Liver (tissue), 9 donors: ENCODE data around the gene ZFYVE1. TPM values are rescaled to one million over a fixed set of nuclear protein-coding genes. Genes with fewer than 3 reads are reported as not detected.

Experiments used
- DNase-seq: peaks from one replicate; pipeline ENCODE4 v3.0.0-alpha.2; 2017; ENCODE audit warnings: low spot score
- H3K27ac ChIP-seq, 2 donors: one replicate each; pipeline ENCODE4 v1.7.0; 2013; ENCODE audit warnings: inconsistent platforms in 2 of 2, low read length in 2 of 2, control low read depth in 1 of 2, low read depth in 1 of 2, mild to moderate bottlenecking in 1 of 2
- H3K27me3 ChIP-seq, 4 donors: one replicate each; pipeline versions ENCODE4 v1.6.1 to v1.7.0; 2013; ENCODE audit warnings: low read length in 3 of 4, inconsistent platforms in 1 of 4, mild to moderate bottlenecking in 1 of 4, moderate library complexity in 1 of 4; ENCODE audit not compliant: control insufficient read depth in 4 of 4, insufficient read depth in 4 of 4
- H3K36me3 ChIP-seq, 4 donors: one replicate each; pipeline versions ENCODE4 v1.6.1 to v1.7.0; 2013; ENCODE audit warnings: low read length in 3 of 4, mild to moderate bottlenecking in 3 of 4, low read depth in 1 of 4, moderate library complexity in 1 of 4; ENCODE audit not compliant: control insufficient read depth in 4 of 4, insufficient read depth in 3 of 4
- H3K4me1 ChIP-seq, 4 donors: one replicate each; pipeline versions ENCODE4 v1.6.1 to v1.7.0; 2013; ENCODE audit warnings: low read length in 3 of 4, mild to moderate bottlenecking in 3 of 4, moderate library complexity in 1 of 4; ENCODE audit not compliant: control insufficient read depth in 4 of 4, insufficient read depth in 4 of 4
- H3K4me3 ChIP-seq, 3 donors: one replicate each; pipeline versions ENCODE4 v1.6.1 to v1.7.0; 2013; ENCODE audit warnings: low read length in 3 of 3, control low read depth in 1 of 3, low read depth in 1 of 3, mild to moderate bottlenecking in 1 of 3
- H3K9ac ChIP-seq, 2 donors: one replicate each; pipeline ENCODE4 v1.7.0; 2013; ENCODE audit warnings: low read length in 2 of 2, mild to moderate bottlenecking in 2 of 2, moderate library complexity in 2 of 2, control low read depth in 1 of 2, low read depth in 1 of 2
- H3K9me3 ChIP-seq, 4 donors: one replicate each; pipeline versions ENCODE4 v1.6.1 to v1.7.0; 2013; ENCODE audit warnings: low read length in 3 of 4; ENCODE audit not compliant: control insufficient read depth in 4 of 4
- EGR1 ChIP-seq, 2 donors: IDR thresholded peaks; 2 replicates each; pipeline ENCODE4 v1.6.1; 2016 to 2018; ENCODE audit warnings: antibody characterized with exemption in 2 of 2, low read depth in 2 of 2
- FOXA1 ChIP-seq: IDR thresholded peaks from 2 replicates; pipeline ENCODE4 v1.6.1; 2016; ENCODE audit warnings: antibody characterized with exemption
- FOXA2 ChIP-seq: IDR thresholded peaks from 2 replicates; pipeline ENCODE4 v1.6.1; 2016; ENCODE audit warnings: antibody characterized with exemption
- GABPA ChIP-seq, 2 donors: IDR thresholded peaks in 1 of 2; conservative IDR thresholded peaks in 1 of 2; 2 replicates each; pipeline ENCODE4 v1.6.1; 2016; ENCODE audit warnings: antibody characterized with exemption in 2 of 2, mild to moderate bottlenecking in 1 of 2, moderate library complexity in 1 of 2
- HNF4A ChIP-seq, 2 donors: conservative IDR thresholded peaks; 2 replicates each; pipeline ENCODE4 v1.6.1; 2016; ENCODE audit warnings: antibody characterized with exemption in 2 of 2, mild to moderate bottlenecking in 2 of 2
- HNF4G ChIP-seq: IDR thresholded peaks from 2 replicates; pipeline ENCODE4 v1.6.1; 2016; ENCODE audit warnings: antibody characterized with exemption
- JUND ChIP-seq, 2 donors: IDR thresholded peaks; 2 replicates each; pipeline ENCODE4 v1.6.1; 2016; ENCODE audit warnings: antibody characterized with exemption in 2 of 2
- NR2F2 ChIP-seq: IDR thresholded peaks from 2 replicates; pipeline ENCODE4 v1.6.1; 2016; ENCODE audit warnings: antibody characterized with exemption
- RAD21 ChIP-seq, 2 donors: IDR thresholded peaks; 2 replicates each; pipeline ENCODE4 v1.6.1; 2016; ENCODE audit warnings: antibody characterized with exemption in 2 of 2, mild to moderate bottlenecking in 2 of 2
- RXRA ChIP-seq, 2 donors: IDR thresholded peaks; 2 replicates each; pipeline ENCODE4 v1.6.1; 2017 to 2018; ENCODE audit warnings: antibody characterized with exemption in 2 of 2, mild to moderate bottlenecking in 1 of 2
- SP1 ChIP-seq: IDR thresholded peaks from 2 replicates; pipeline ENCODE4 v1.6.1; 2018; ENCODE audit warnings: antibody characterized with exemption, mild to moderate bottlenecking
- TAF1 ChIP-seq: conservative IDR thresholded peaks from 2 replicates; pipeline ENCODE4 v1.6.1; 2016; ENCODE audit warnings: antibody characterized with exemption, mild to moderate bottlenecking
- YY1 ChIP-seq: IDR thresholded peaks from 2 replicates; pipeline ENCODE4 v1.6.1; 2016; ENCODE audit warnings: antibody characterized with exemption, mild to moderate bottlenecking
- WGBS: extraction: QIAGEN DNeasy Blood & Tissue Kit; methylation state at CpG from one replicate; pipeline ENCODE4 v1.1.7; 2013; 5-methylcytosine and 5-hydroxymethylcytosine counted together
- polyA plus RNA-seq, 2 donors: library from polyadenylated mRNA; stranded (reverse) in 1 of 2; unstranded in 1 of 2; fragments of 200-250 nt in 1 of 2; fragments of >200 nt in 1 of 2; fragmentation: Nextera tagmentation in 1 of 2; extraction: Ambion mirVana in 1 of 2; gene quantifications; one replicate each; pipeline versions ENCODE4 v1.2.1 to v1.2.3, GENCODE V29; 2013 to 2015
- total RNA-seq, 2 donors: library from RNA; depleted of rRNA; stranded (reverse); fragments of >200 nt; gene quantifications; one replicate each; pipeline ENCODE4 v1.2.3, GENCODE V29; 2014
- TF ChIP-seq, protein P1 (sequence below): IDR thresholded peaks from 2 replicates; pipeline ENCODE4 v1.6.1; 2016; ENCODE audit warnings: antibody characterized with exemption
- TF ChIP-seq, protein P2 (sequence below): IDR thresholded peaks from 2 replicates; pipeline ENCODE4 v1.6.1; 2016; ENCODE audit warnings: antibody characterized with exemption
- donor health status: healthy.
- donor health status: healthy.
- donor health status: healthy.
- donor health status: healthy.
- donor health status: healthy.

ZFYVE1 gene
- total and polyA plus RNA-seq, 4 donors = 5.8 to 13.5 (median 7.9) TPM

GRCh38 chr14:72942934-72943333 is 84.0 kb downstream of the ZFYVE1 start:
- peaks cover 4 to 60% (median 32%) of the 10 kb centered on the region in 4 donors for H3K36me3 ChIP-seq

DNA sequence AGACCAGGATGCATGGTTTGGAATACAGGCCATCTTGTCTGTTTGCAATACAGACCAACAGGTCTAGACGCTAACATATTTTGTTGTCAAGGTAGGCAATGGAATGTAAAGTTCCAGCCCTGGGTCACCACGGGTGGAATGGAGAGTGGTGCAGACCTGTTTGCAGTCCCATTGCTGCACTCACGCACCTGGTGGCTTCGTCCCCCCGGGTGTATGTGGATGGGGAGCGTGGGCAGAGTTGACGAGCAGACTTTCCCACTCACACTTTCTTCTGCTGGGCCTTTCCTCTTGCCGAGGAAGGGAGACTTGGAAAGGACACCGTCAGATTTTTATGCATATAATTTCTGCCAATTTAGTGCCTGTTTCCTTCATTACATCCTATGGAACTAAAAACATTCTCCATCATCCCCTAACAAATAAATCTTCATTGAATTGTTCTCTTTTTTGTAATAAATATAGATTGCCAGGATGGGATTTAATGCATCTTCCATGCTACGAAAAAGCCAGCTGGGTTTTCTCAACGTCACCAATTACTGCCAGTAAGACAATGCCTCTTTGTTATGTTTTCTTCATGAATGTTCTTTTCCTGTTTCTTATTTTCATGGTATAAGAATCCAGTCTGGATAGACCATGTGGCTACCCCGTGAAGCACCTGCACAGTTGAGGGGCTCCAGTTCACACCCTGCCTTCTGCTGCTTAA is 85.5 kb downstream of the ZFYVE1 start:
- no peak for DNase-seq
- H3K9me3 ChIP-seq = no peaks in the 10 kb centered on the region
- no peak overlapping the region for H3K27ac ChIP-seq
- TF ChIP-seq RAD21 (IDR thresholded peaks at IDR 0.05) (no peak), RXRA (IDR thresholded peaks at IDR 0.05) (no peak), FOXA1 (no peak), EGR1 (IDR thresholded peaks at IDR 0.05; ENCODE audit: low read depth in 2 of 2) (no peak)
- no peaks in the 10 kb centered on the region for H3K4me1 ChIP-seq
- no peaks in the 10 kb centered on the region for H3K27me3 ChIP-seq
- 94% methylated on average over 12 of the region's 12 CpGs for WGBS
- no peak overlapping the region for H3K9ac ChIP-seq
- H3K36me3 ChIP-seq = peaks cover 4 to 48% (median 31%) of the 10 kb centered on the region in 4 donors
- no peak overlapping the region for H3K4me3 ChIP-seq

More at GRCh38 chr14:72942934-72943333, 84.0 kb downstream of the ZFYVE1 start:
- no peak for TF ChIP-seq EGR1 (IDR thresholded peaks at IDR 0.05; ENCODE audit: low read depth in 2 of 2)
- no peak for TF ChIP-seq YY1
- TF ChIP-seq HNF4A (conservative IDR thresholded peaks at IDR 0.05) = no peak
- no peak for TF ChIP-seq RXRA (IDR thresholded peaks at IDR 0.05)
- TF ChIP-seq GABPA (IDR thresholded peaks at IDR 0.05 in 1 of 2, conservative IDR thresholded peaks at IDR 0.05 in 1 of 2) = no peak
- no peak for TF ChIP-seq FOXA1
- TF ChIP-seq, protein P1, sequence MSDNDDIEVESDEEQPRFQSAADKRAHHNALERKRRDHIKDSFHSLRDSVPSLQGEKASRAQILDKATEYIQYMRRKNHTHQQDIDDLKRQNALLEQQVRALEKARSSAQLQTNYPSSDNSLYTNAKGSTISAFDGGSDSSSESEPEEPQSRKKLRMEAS = no peak
- TF ChIP-seq SP1 = no peak
- TF ChIP-seq TAF1 = no peak
- no peak for TF ChIP-seq HNF4G
- TF ChIP-seq, protein P2, sequence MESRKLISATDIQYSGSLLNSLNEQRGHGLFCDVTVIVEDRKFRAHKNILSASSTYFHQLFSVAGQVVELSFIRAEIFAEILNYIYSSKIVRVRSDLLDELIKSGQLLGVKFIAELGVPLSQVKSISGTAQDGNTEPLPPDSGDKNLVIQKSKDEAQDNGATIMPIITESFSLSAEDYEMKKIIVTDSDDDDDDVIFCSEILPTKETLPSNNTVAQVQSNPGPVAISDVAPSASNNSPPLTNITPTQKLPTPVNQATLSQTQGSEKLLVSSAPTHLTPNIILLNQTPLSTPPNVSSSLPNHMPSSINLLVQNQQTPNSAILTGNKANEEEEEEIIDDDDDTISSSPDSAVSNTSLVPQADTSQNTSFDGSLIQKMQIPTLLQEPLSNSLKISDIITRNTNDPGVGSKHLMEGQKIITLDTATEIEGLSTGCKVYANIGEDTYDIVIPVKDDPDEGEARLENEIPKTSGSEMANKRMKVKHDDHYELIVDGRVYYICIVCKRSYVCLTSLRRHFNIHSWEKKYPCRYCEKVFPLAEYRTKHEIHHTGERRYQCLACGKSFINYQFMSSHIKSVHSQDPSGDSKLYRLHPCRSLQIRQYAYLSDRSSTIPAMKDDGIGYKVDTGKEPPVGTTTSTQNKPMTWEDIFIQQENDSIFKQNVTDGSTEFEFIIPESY = no peak
- TF ChIP-seq FOXA2 = no peak
- H3K27ac ChIP-seq = no peak overlapping the region
- 95% methylated on average over 14 of the region's 14 CpGs for WGBS
- DNase-seq = no peak
- no peak overlapping the region for H3K9ac ChIP-seq
- H3K4me3 ChIP-seq = no peak overlapping the region
- no peaks in the 10 kb centered on the region for H3K4me1 ChIP-seq
- no peaks in the 10 kb centered on the region for H3K9me3 ChIP-seq
- H3K27me3 ChIP-seq = no peaks in the 10 kb centered on the region

DNA sequence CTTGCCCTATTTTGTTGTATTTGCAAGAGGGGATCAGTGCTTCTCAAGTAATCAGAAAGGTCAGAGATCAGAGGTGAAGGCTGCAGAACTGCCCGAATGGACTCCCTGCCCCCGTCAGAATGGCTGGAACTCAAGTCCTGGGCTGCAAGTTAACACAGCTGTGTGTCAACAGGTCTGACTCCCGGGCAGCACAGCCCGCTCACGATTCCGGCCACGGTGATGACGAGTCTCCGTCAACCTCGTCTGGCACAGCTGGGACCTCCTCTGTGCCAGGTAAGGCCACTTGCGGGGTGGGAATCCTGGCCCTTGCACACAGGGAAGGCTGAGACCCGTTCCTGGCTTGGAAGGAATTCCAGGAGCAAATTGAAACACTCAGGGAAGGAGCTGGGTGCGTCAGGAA is 87.3 kb downstream of the ZFYVE1 start:
- Histone ChIP-seq H3K4me1 (no peaks in the 10 kb centered on the region), H3K27me3 (no peaks in the 10 kb centered on the region), H3K9me3 (no peaks in the 10 kb centered on the region), H3K4me3 (no peak overlapping the region), H3K9ac (no peak overlapping the region), H3K27ac (no peak overlapping the region), H3K36me3 (peaks cover 4 to 43% (median 27%) of the 10 kb centered on the region in 4 donors)
- TF ChIP-seq, protein P2 = no peak
- TF ChIP-seq EGR1 (IDR thresholded peaks at IDR 0.05; ENCODE audit: low read depth in 2 of 2) (no peak), JUND (IDR thresholded peaks at IDR 0.05) (no peak), TAF1 (no peak), FOXA1 (no peak), NR2F2 (no peak)
- DNase-seq = no peak
- WGBS = 82% methylated on average over 13 of the region's 13 CpGs
